Small intestine (tissue), 16 donors: ENCODE data around the gene CPSF3. TPM values are rescaled to one million over a fixed set of nuclear protein-coding genes. Genes with fewer than 3 reads are reported as not detected.

ENCODE experiments used
- DNase-seq, 2 donors: peaks; one replicate each; pipeline versions ENCODE4 v3.0.0 to v3.0.0-alpha.2; 2013
- FAIRE-seq: peaks from 2 replicates; lab custom pipeline; 2012; peaks lifted over from hg19 to GRCh38; lab: Jason Lieb, UNC
- H3K27ac ChIP-seq, 3 donors: one replicate each; pipeline ENCODE4 v1.5.1; 2013; ENCODE audit warnings: low read length in 2 of 3, mild to moderate bottlenecking in 2 of 3, control low read depth in 1 of 3, inconsistent platforms in 1 of 3, low read depth in 1 of 3, moderate library complexity in 1 of 3
- H3K27me3 ChIP-seq, 3 donors: one replicate each; pipeline ENCODE4 v1.6.1; 2013; ENCODE audit warnings: low read length in 3 of 3, inconsistent platforms in 1 of 3; ENCODE audit not compliant: control insufficient read depth in 3 of 3, insufficient read depth in 3 of 3
- H3K36me3 ChIP-seq, 3 donors: one replicate each; pipeline ENCODE4 v1.6.1; 2013; ENCODE audit warnings: low read length in 3 of 3, inconsistent platforms in 1 of 3, low read depth in 1 of 3, mild to moderate bottlenecking in 1 of 3, moderate library complexity in 1 of 3; ENCODE audit not compliant: control insufficient read depth in 3 of 3, insufficient read depth in 2 of 3
- H3K4me1 ChIP-seq, 3 donors: one replicate each; pipeline ENCODE4 v1.6.1; 2013; ENCODE audit warnings: low read length in 2 of 3, inconsistent platforms in 1 of 3, low read depth in 1 of 3, mild to moderate bottlenecking in 1 of 3, moderate library complexity in 1 of 3; ENCODE audit not compliant: control insufficient read depth in 3 of 3, insufficient read depth in 2 of 3
- H3K4me3 ChIP-seq, 3 donors: one replicate each; pipeline ENCODE4 v1.5.1; 2013; ENCODE audit warnings: low read length in 3 of 3, control low read depth in 1 of 3, inconsistent platforms in 1 of 3, low read depth in 1 of 3, mild to moderate bottlenecking in 1 of 3, moderate library complexity in 1 of 3
- H3K9me3 ChIP-seq, 2 donors: one replicate each; pipeline ENCODE4 v1.6.1; 2013; ENCODE audit warnings: low read depth in 1 of 2, low read length in 1 of 2; ENCODE audit not compliant: control insufficient read depth in 2 of 2, insufficient read depth in 1 of 2
- WGBS, 3 donors: extraction: QIAGEN DNeasy Blood & Tissue Kit; methylation state at CpG; one replicate each; pipeline ENCODE4 v1.1.7; 2013; 5-methylcytosine and 5-hydroxymethylcytosine counted together
- long read RNA-seq, 10 donors: transcript quantifications; one replicate each; lab custom pipeline, GENCODE V29; 2026
- polyA plus RNA-seq, 4 donors: library from polyadenylated mRNA; stranded (reverse) in 3 of 4; unstranded in 1 of 4; fragments of 200-250 nt in 3 of 4; fragments of 120-200 nt in 1 of 4; gene quantifications; one replicate each; pipeline versions ENCODE4 v1.2.1 to v1.2.3, GENCODE V29; 2013
- donor health status: healthy with polysubstance abuse.
- donor health status: control.
- donor health status: control.
- donor health status: Bipolar disorder and iron deficiency.
- donor health status: healthy.

CPSF3 gene
- polyA plus RNA-seq: 10 to 100 TPM; 11.1 to 34.8 (median 18.4) TPM
- long read RNA-seq, donor 1: 0 reads
- long read RNA-seq, donor 2, partial matches to known transcripts: 0 of 4 reads
- long read RNA-seq, donor 2, other reads (novel, unspliced or antisense): 0 of 4 reads
- long read RNA-seq, donor 3, partial matches to known transcripts: 10 of 13 reads
- long read RNA-seq, donor 3, other reads (novel, unspliced or antisense): 0 of 13 reads
- long read RNA-seq, donor 4, partial matches to known transcripts: 0 of 1 reads
- long read RNA-seq, donor 4, other reads (novel, unspliced or antisense): 0 of 1 reads
- long read RNA-seq, donor 5: 0 reads
- long read RNA-seq, donor 6, transcript CPSF3-201 (18 exons, 2,345 nt): major isoform, 6 of 6 reads
- long read RNA-seq, donor 6, partial matches to known transcripts: 0 of 6 reads
- long read RNA-seq, donor 6, other reads (novel, unspliced or antisense): 0 of 6 reads
- long read RNA-seq, donor 7: 0 reads
- long read RNA-seq, donor 8, partial matches to known transcripts: 0 of 1 reads
- long read RNA-seq, donor 8, other reads (novel, unspliced or antisense): 0 of 1 reads
- long read RNA-seq, donor 9, partial matches to known transcripts: 0 of 1 reads
- long read RNA-seq, donor 9, other reads (novel, unspliced or antisense): 0 of 1 reads
- long read RNA-seq, donor 10, transcript CPSF3-201 (18 exons, 2,345 nt): major isoform, 5 of 5 reads
- long read RNA-seq, donor 10, partial matches to known transcripts: 0 of 5 reads
- long read RNA-seq, donor 10, other reads (novel, unspliced or antisense): 0 of 5 reads

- Histone ChIP-seq H3K9me3 (no peaks in the 10 kb centered on the region), H3K36me3 (peaks cover 0 to 3% (median 0%) of the 10 kb centered on the region in 3 donors), H3K27me3 (no peaks in the 10 kb centered on the region), H3K4me3 (peak within 1 kb of the TSS; percentile 87 to 98 (median 88)), H3K4me1 (peaks cover 4 to 20% (median 12%) of the 10 kb centered on the region in 3 donors), H3K27ac (peak within 1 kb of the TSS; percentile 87 to 96 (median 91))
- WGBS, 3 donors: 0 to 1% (median 0%) methylated on average over 65 to 91 of the region's 91 CpGs
- DNase-seq (peak; percentile 98 to 100), FAIRE-seq (no peak)
Measured at GRCh38 chr2:9423100-9423921, at the start of gene CPSF3, which contains the start of gene ITGB1BP1. Gene CPSF3, plus strand, starts transcription at chr2:9423654. Its CDS starts 120 bp downstream, at chr2:9423774. Gene ITGB1BP1, minus strand, starts transcription at chr2:9423528. Its CDS starts 4,831 bp downstream, at chr2:9418697.

GRCh38 chr2:9374071-9374730 lies 49.3 kb upstream of the CPSF3 start:
- no peak overlapping the region for H3K4me3 ChIP-seq
- DNase-seq (peak in 1 of 2 donors; percentile 18), FAIRE-seq (no peak)
- H3K27ac ChIP-seq: no peak overlapping the region
- no peaks in the 10 kb centered on the region for H3K27me3 ChIP-seq
- H3K36me3 ChIP-seq: peaks cover 0 to 82% (median 14%) of the 10 kb centered on the region in 3 donors
- H3K9me3 ChIP-seq: no peaks in the 10 kb centered on the region
- H3K4me1 ChIP-seq: no peaks in the 10 kb centered on the region
- WGBS, 3 donors: 92 to 94% (median 93%) methylated on average over 18 of the region's 18 CpGs

- H3K9me3 ChIP-seq: no peaks in the 10 kb centered on the region
- no peaks in the 10 kb centered on the region for H3K4me1 ChIP-seq
- no peaks in the 10 kb centered on the region for H3K27me3 ChIP-seq
- FAIRE-seq (no peak), DNase-seq (no peak)
- 80 to 98% (median 85%) methylated on average over 4 of the region's 4 CpGs for WGBS, 3 donors
- H3K27ac ChIP-seq: no peak overlapping the region
- peaks cover 0 to 79% (median 10%) of the 10 kb centered on the region in 3 donors for H3K36me3 ChIP-seq
- H3K4me3 ChIP-seq: no peak overlapping the region
Measured at GRCh38 chr2:9375857-9376428, 47.5 kb upstream of the CPSF3 start.

GRCh38 chr2:9377461-9378097 lies 45.9 kb upstream of the CPSF3 start:
- Histone ChIP-seq H3K9me3 (no peaks in the 10 kb centered on the region), H3K27ac (no peak overlapping the region), H3K27me3 (no peaks in the 10 kb centered on the region), H3K4me1 (no peaks in the 10 kb centered on the region), H3K4me3 (no peak overlapping the region), H3K36me3 (peaks cover 0 to 80% (median 10%) of the 10 kb centered on the region in 3 donors)
- 75 to 79% (median 78%) methylated on average over 9 of the region's 9 CpGs for WGBS, 3 donors
- FAIRE-seq (no peak), DNase-seq (no peak)

GRCh38 chr2:9378433-9379390 lies 44.7 kb upstream of the CPSF3 start:
- H3K36me3 ChIP-seq: peaks cover 0 to 76% (median 10%) of the 10 kb centered on the region in 3 donors
- DNase-seq: peak in 1 of 2 donors; percentile 14
- whole genome bisulfite sequencing, 3 donors: 81 to 89% (median 87%) methylated on average over 29 to 30 of the region's 30 CpGs

GRCh38 chr2:9379391-9379755 lies 44.1 kb upstream of the CPSF3 start:
- Histone ChIP-seq H3K9me3 (no peaks in the 10 kb centered on the region), H3K36me3 (peaks cover 0 to 73% (median 6%) of the 10 kb centered on the region in 3 donors), H3K4me3 (no peak overlapping the region), H3K27ac (no peak overlapping the region), H3K27me3 (no peaks in the 10 kb centered on the region), H3K4me1 (no peaks in the 10 kb centered on the region)
- FAIRE-seq (no peak), DNase-seq (no peak)
- WGBS, 3 donors: 81 to 94% (median 92%) methylated on average over 5 of the region's 5 CpGs

More at GRCh38 chr2:9378433-9379390, 44.7 kb upstream of the CPSF3 start:
- Histone ChIP-seq H3K27me3 (no peaks in the 10 kb centered on the region), H3K4me3 (no peak overlapping the region), H3K9me3 (no peaks in the 10 kb centered on the region), H3K27ac (peak overlapping the region in 2 of 3 donors; percentile 21 to 36), H3K4me1 (no peaks in the 10 kb centered on the region)
- no peak for FAIRE-seq
